RWPE2 (cell line): ENCODE data around the gene CORO2A.

Experiments used
- ATAC-seq: fragments of 200-7000 bp; cut with Tn5 transposase; 3 replicates; pipeline ENCODE4 v1.9.1; 2021; ENCODE audit warnings: low read depth
- DNase-seq: peaks from one replicate; pipeline ENCODE4 v3.0.0-alpha.2; 2020; ENCODE audit warnings: low spot score
- H3K27ac ChIP-seq: fragments of 450-650 bp; 2 replicates; pipeline ENCODE4 v1.5.1; 2017; ENCODE audit warnings: mild to moderate bottlenecking; ENCODE audit not compliant: poor library complexity, severe bottlenecking
- H3K27me3 ChIP-seq: fragments of 250-450 bp; sonication (Bioruptor Pico); 2 replicates; pipeline ENCODE4 v1.5.1; 2021; ENCODE audit warnings: mild to moderate bottlenecking, moderate library complexity; ENCODE audit not compliant: insufficient read depth, poor library complexity, severe bottlenecking
- H3K36me3 ChIP-seq: fragments of 250-450 bp; sonication (Bioruptor Pico); 2 replicates; pipeline ENCODE4 v1.5.1; 2020; ENCODE audit warnings: low read depth, mild to moderate bottlenecking, moderate library complexity
- H3K4me1 ChIP-seq: fragments of 250-450 bp; sonication (Bioruptor Pico); 2 replicates; pipeline ENCODE4 v1.5.1; 2021; ENCODE audit warnings: mild to moderate bottlenecking, moderate library complexity; ENCODE audit not compliant: insufficient read depth, poor library complexity, severe bottlenecking
- H3K4me3 ChIP-seq: fragments of 250-450 bp; sonication (Bioruptor Pico); 2 replicates; pipeline ENCODE4 v1.5.1; 2021; ENCODE audit warnings: mild to moderate bottlenecking, moderate library complexity; ENCODE audit not compliant: severe bottlenecking
- H3K9me3 ChIP-seq: fragments of 250-450 bp; sonication (Bioruptor Pico); 2 replicates; pipeline ENCODE4 v1.5.1; 2021; ENCODE audit warnings: mild to moderate bottlenecking, moderate library complexity; ENCODE audit not compliant: severe bottlenecking
- CTCF ChIP-seq: fragments of 450-650 bp; IDR thresholded peaks from one replicate; pipeline ENCODE4 v1.5.1; 2017; ENCODE audit warnings: mild to moderate bottlenecking, moderate library complexity; ENCODE audit not compliant: poor library complexity, severe bottlenecking

Gene CORO2A

GRCh38 chr9:98100456-98100855 is 92.0 kb downstream of the CORO2A start:
- no peak for DNase-seq
- Histone ChIP-seq H3K27ac (no peak overlapping the region), H3K4me1 (no peaks in the 10 kb centered on the region), H3K36me3 (peaks cover 34% of the 10 kb centered on the region), H3K9me3 (no peaks in the 10 kb centered on the region), H3K27me3 (no peaks in the 10 kb centered on the region), H3K4me3 (no peak overlapping the region)
- no peak for TF ChIP-seq CTCF
- ATAC-seq: no peak

GRCh38 chr9:98099898-98100297 is 92.5 kb downstream of the CORO2A start:
- Histone ChIP-seq H3K9me3 (no peaks in the 10 kb centered on the region), H3K27ac (no peak overlapping the region), H3K36me3 (peaks cover 34% of the 10 kb centered on the region), H3K4me1 (no peaks in the 10 kb centered on the region), H3K27me3 (no peaks in the 10 kb centered on the region), H3K4me3 (no peak overlapping the region)
- no peak for TF ChIP-seq CTCF
- ATAC-seq (no peak), DNase-seq (no peak)

- DNase-seq: no peak
- no peak for ATAC-seq
- Histone ChIP-seq H3K27ac (no peak overlapping the region), H3K4me3 (no peak overlapping the region), H3K4me1 (no peaks in the 10 kb centered on the region), H3K9me3 (no peaks in the 10 kb centered on the region), H3K27me3 (no peaks in the 10 kb centered on the region), H3K36me3 (peaks cover 34% of the 10 kb centered on the region)
- no peak for TF ChIP-seq CTCF
Measured at GRCh38 chr9:98099346-98099745, 93.1 kb downstream of the CORO2A start.

- no peaks in the 10 kb centered on the region for H3K4me1 ChIP-seq
- no peak for ATAC-seq
- no peaks in the 10 kb centered on the region for H3K27me3 ChIP-seq
- no peak overlapping the region for H3K27ac ChIP-seq
- no peak overlapping the region for H3K4me3 ChIP-seq
- peaks cover 34% of the 10 kb centered on the region for H3K36me3 ChIP-seq
- H3K9me3 ChIP-seq: no peaks in the 10 kb centered on the region
- no peak for DNase-seq
- no peak for TF ChIP-seq CTCF
Measured at GRCh38 chr9:98097836-98098235, 94.6 kb downstream of the CORO2A start.

- Histone ChIP-seq H3K4me1 (no peaks in the 10 kb centered on the region), H3K36me3 (peaks cover 38% of the 10 kb centered on the region), H3K9me3 (no peaks in the 10 kb centered on the region), H3K27ac (no peak overlapping the region), H3K27me3 (no peaks in the 10 kb centered on the region), H3K4me3 (no peak overlapping the region)
- ATAC-seq (no peak), DNase-seq (no peak)
- no peak for TF ChIP-seq CTCF
Measured at GRCh38 chr9:98096091-98096490, 96.3 kb downstream of the CORO2A start.
